ENCODE data around the gene TRRAP.

Gene TRRAP

DNA sequence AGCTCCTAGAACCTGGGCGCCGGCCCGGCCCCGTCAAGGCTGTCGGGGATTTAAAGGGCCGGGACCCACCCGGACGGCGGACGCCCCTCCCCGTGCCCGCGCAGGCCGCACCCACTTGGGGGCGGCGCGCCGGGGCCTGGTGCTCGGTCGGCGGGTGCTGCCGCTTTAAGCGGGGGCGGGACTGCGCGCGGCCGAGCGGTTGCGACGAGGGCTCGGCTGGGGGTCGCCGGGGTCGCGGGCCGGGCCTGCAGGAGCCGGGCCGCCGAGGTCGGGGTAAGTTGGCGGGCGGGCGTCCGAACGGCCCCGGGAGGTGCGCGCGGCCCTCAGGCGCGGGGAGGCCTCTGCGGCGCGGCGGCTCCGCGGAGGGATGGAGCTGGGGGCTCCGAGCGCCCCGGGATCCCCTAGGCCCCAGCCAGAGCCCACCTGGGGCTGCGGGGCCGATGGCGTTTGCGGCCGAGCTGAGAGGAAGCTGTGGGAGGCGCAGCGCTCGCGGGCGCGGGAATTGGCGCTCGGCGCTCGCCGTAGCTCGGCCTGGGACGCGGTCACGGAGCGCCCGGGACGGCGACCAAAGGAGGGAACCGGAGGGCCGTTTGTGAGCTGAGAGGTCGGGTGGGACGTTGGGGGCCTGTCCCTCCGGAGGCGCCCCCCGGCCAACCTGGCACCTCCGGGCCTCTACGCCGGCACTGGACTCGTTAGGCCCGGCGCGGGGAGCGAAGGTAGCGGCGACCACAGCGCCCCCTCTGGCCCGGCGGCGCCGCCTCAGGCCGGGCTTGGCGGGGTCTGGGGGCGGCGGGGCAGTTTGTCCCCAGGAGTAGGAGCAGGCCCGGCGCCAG is at the start of gene TRRAP:
Gene TRRAP (plus strand): TSS at position 168 of the 833 bp plus-strand sequence. CDS start 2,619 bp downstream, outside the sequence.
- no peak for DNase-seq (ENCODE audit: low read depth)
- TF ChIP-seq, protein P1, sequence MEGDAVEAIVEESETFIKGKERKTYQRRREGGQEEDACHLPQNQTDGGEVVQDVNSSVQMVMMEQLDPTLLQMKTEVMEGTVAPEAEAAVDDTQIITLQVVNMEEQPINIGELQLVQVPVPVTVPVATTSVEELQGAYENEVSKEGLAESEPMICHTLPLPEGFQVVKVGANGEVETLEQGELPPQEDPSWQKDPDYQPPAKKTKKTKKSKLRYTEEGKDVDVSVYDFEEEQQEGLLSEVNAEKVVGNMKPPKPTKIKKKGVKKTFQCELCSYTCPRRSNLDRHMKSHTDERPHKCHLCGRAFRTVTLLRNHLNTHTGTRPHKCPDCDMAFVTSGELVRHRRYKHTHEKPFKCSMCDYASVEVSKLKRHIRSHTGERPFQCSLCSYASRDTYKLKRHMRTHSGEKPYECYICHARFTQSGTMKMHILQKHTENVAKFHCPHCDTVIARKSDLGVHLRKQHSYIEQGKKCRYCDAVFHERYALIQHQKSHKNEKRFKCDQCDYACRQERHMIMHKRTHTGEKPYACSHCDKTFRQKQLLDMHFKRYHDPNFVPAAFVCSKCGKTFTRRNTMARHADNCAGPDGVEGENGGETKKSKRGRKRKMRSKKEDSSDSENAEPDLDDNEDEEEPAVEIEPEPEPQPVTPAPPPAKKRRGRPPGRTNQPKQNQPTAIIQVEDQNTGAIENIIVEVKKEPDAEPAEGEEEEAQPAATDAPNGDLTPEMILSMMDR (IDR thresholded peaks at IDR 0.05; ENCODE audit: control insufficient read depth, extremely low read depth, insufficient read depth) = peak; percentile 68

DNA sequence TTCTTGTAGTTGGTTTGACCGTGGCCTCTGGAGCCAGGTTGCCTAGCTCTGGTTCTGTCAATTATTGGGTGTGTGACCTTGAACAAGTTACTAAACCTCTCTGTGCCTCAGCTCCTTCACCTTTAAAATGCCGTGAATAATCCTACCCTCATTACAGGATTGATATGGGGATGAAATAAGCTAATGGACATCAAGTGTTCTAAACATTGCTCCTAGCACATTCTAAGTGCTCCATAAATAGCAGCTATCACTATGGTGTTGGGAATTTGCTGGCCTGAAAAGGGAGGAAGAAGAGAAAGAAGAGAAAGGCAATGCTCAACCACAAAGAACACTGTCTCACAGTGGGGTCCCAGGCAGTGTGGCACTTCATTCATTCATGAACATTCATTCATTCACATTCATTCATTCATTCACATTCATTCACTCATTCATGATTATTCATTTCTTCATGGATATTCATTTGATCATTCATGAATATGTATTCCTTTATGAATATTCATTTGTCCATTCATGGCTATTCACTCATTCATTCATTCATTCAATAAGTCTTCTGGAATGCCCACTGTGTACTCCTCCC is 47.3 kb upstream of the TRRAP start:
- no peak for DNase-seq (ENCODE audit: low read depth)
- TF ChIP-seq, protein P1 (IDR thresholded peaks at IDR 0.05; ENCODE audit: control insufficient read depth, extremely low read depth, insufficient read depth) = no peak

More for the DNA sequence above, at the start of gene TRRAP:
- peak within 1 kb of the TSS; percentile 96 for H3K4me3 ChIP-seq (ENCODE audit: low read depth, low read length)

DNA sequence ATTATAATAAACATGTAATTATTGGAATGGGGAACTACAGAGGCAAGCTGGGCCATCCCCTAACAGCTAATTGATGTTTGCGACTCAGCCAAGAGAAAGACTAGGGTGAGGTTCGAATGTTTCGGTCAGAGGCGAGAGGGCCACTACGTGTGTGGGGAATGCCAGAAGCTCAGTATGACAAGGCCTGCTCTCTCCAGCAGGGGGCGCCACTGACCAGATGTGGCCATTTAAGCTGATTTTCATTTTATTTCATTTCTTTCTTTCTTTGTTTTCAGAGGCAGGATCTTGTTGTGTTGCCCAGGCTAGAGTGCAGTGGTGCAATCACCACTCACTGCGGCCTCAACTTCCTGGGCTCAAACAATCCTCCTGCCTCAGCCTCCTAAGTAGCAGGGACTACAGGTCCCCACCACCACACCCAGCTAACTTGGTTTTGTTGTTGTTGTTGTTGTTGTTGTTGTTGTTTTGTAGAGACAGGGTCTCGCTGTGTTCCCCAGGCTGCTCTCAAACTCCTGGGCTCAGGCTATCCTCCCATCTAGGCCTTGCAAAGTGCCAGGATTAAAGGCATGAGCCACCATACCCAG is 46.6 kb upstream of the TRRAP start:
- TF ChIP-seq, protein P1 (IDR thresholded peaks at IDR 0.05; ENCODE audit: control insufficient read depth, extremely low read depth, insufficient read depth) = peak; percentile 34

More for the DNA sequence above, 47.3 kb upstream of the TRRAP start:
- no peak overlapping the region for H3K4me3 ChIP-seq (ENCODE audit: low read depth, low read length)

DNA sequence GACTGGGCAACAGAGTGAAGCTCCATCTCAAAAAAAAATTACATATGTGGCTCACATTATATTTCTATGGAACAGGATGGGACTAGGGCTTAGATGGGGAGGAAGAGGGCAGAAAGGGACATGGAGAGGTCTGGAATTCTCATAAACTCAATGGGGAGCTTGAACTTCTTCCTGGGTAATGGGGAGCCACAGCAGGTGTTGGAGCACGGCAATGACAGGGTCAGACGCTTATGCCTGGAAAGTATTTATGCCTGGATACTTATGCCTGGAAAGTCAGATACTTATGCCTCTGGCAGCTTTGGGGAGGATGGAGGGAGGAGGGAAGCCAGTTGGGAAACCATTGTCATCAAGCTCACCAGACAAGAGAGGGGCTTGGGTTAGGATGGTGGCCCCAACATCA is 45.3 kb upstream of the TRRAP start:
- TF ChIP-seq, protein P1 (IDR thresholded peaks at IDR 0.05; ENCODE audit: control insufficient read depth, extremely low read depth, insufficient read depth) = no peak
- no peak for DNase-seq (ENCODE audit: low read depth)
- H3K4me3 ChIP-seq (ENCODE audit: low read depth, low read length) = no peak overlapping the region

More for the DNA sequence above, 46.6 kb upstream of the TRRAP start:
- no peak for DNase-seq (ENCODE audit: low read depth)
- no peak overlapping the region for H3K4me3 ChIP-seq (ENCODE audit: low read depth, low read length)

DNA sequence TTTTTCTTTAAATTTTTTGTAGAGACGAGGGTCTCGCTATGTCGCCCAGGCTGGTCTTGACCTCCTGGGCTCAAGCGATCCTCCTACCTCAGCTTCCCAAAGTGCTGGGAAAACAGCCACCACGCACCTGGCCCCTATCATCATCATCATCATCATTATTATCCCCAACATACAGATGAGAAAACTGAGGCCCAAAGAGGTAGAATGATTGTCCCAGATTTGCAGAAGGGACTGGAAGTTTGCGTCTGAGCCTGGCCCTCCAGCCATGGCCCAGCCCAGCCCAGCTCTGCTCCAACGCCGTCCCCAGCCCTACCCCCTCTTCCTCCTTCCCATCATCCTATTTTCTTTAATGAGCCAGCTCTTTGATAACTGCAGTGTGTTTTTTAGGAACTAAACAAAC is 43.4 kb upstream of the TRRAP start:
- no peak overlapping the region for H3K4me3 ChIP-seq (ENCODE audit: low read depth, low read length)
- DNase-seq (ENCODE audit: low read depth) = no peak
- TF ChIP-seq, protein P1 (IDR thresholded peaks at IDR 0.05; ENCODE audit: control insufficient read depth, extremely low read depth, insufficient read depth) = no peak

DNA sequence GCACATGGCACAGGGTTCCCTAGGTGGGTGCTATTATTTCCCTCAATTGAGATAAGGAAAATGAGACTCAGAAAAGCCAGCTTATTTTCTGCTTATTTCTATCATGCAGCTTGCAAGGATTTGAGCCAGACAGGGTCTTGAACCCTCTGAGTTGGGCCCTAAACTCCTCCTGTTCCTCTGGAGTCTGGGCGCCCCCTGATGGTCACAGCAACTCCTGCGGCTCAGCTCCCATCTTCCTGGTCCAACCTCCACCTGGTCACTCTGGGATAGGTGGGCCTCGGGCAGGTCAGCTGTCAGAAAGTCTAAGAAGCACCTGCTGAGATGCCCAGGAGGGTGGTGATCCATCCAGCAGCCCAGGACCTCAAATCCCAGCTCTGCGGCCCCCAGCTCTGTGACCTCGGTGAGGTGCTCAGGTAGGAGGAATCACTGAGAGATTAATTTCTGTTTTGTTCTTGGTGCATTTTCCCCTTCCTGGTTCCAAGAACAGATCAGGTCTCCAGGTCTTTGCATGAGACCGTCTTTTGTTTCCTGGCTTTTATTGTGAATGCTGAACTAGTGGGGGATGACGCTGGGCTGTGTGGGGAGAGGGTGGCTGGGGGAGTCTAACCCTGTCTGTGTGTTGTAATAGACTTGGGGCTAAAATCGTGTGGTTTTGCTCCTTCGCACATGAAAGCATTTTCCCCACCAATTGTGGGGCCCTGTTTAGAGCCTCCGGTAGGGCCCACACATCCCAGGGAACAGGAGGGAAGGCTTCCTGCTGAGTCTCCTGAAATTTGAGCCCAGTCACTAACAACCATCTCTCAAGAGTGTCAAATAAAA is 41.3 kb upstream of the TRRAP start:
- TF ChIP-seq, protein P1 (IDR thresholded peaks at IDR 0.05; ENCODE audit: control insufficient read depth, extremely low read depth, insufficient read depth) = peak; percentile 67
- H3K4me3 ChIP-seq (ENCODE audit: low read depth, low read length) = no peak overlapping the region
- DNase-seq (ENCODE audit: low read depth) = no peak

Data from LNCaP clone FGC (cell line).